Measurements from ENCODE around the gene ADAM22. TPM values are rescaled to one million over a fixed set of nuclear protein-coding genes. Genes with fewer than 3 reads are reported as not detected.
"Not testable (repeated sequence)": the region's sequence is repeated elsewhere in the genome, so short reads cannot be mapped to it uniquely, and the experiment has no call there.

The ADAM22 gene
- total RNA-seq, 1 donor from 2014 or later: 2.3 TPM

- DNase-seq (ENCODE audit: low spot score): no peak
Observed at GRCh38 chr7:88109612-88110011, 175.6 kb downstream of the ADAM22 start.

GRCh38 chr7:88111140-88111743 is 177.2 kb downstream of the ADAM22 start:
- DNase-seq (ENCODE audit: low spot score): no peak

GRCh38 chr7:88111954-88112471 is 178.0 kb downstream of the ADAM22 start:
- DNase-seq (ENCODE audit: low spot score): no peak

GRCh38 chr7:88115258-88115796 is 181.3 kb downstream of the ADAM22 start:
- no peak for DNase-seq (ENCODE audit: low spot score)

GRCh38 chr7:88115816-88116215 is 181.8 kb downstream of the ADAM22 start:
- DNase-seq (ENCODE audit: low spot score): no peak

GRCh38 chr7:88116235-88116795 is 182.3 kb downstream of the ADAM22 start:
- DNase-seq (ENCODE audit: low spot score): no peak

- no peak for DNase-seq (ENCODE audit: low spot score)
Observed at GRCh38 chr7:88117325-88117724, 183.3 kb downstream of the ADAM22 start.

- DNase-seq (ENCODE audit: low spot score): no peak
Observed at GRCh38 chr7:88121335-88121734, 187.3 kb downstream of the ADAM22 start.

- DNase-seq (ENCODE audit: low spot score): no peak
Observed at GRCh38 chr7:88127637-88128290, 193.7 kb downstream of the ADAM22 start.

GRCh38 chr7:88132725-88133124 is 198.7 kb downstream of the ADAM22 start:
- no peak for DNase-seq (ENCODE audit: low spot score)

GRCh38 chr7:88140947-88141346 is 206.9 kb downstream of the ADAM22 start:
- DNase-seq (ENCODE audit: low spot score): no peak

GRCh38 chr7:88141479-88141878 is 207.4 kb downstream of the ADAM22 start:
- DNase-seq (ENCODE audit: low spot score): no peak

GRCh38 chr7:88141953-88142352 is 207.9 kb downstream of the ADAM22 start:
- no peak for DNase-seq (ENCODE audit: low spot score)

- no peak for DNase-seq (ENCODE audit: low spot score)
Observed at GRCh38 chr7:88146616-88147015, 212.6 kb downstream of the ADAM22 start.

- DNase-seq (ENCODE audit: low spot score): no peak
Observed at GRCh38 chr7:88147341-88147740, 213.3 kb downstream of the ADAM22 start.

- DNase-seq (ENCODE audit: low spot score): no peak
Observed at GRCh38 chr7:88147949-88148348, 213.9 kb downstream of the ADAM22 start.

GRCh38 chr7:88150033-88150432 is 216.0 kb downstream of the ADAM22 start:
- DNase-seq (ENCODE audit: low spot score): no peak

- no peak for DNase-seq (ENCODE audit: low spot score)
Observed at GRCh38 chr7:88151119-88151790, 217.2 kb downstream of the ADAM22 start.

- no peak for DNase-seq (ENCODE audit: low spot score)
Observed at GRCh38 chr7:88153378-88153777, 219.3 kb downstream of the ADAM22 start.

GRCh38 chr7:88155756-88156155 is 221.7 kb downstream of the ADAM22 start:
- DNase-seq (ENCODE audit: low spot score): no peak

GRCh38 chr7:88156356-88156755 is 222.3 kb downstream of the ADAM22 start:
- DNase-seq (ENCODE audit: low spot score): no peak

GRCh38 chr7:88159741-88160140 is 225.7 kb downstream of the ADAM22 start:
- not testable (repeated sequence) for DNase-seq (ENCODE audit: low spot score)
